ENCODE data around the gene ATAD3A.

DNA sequence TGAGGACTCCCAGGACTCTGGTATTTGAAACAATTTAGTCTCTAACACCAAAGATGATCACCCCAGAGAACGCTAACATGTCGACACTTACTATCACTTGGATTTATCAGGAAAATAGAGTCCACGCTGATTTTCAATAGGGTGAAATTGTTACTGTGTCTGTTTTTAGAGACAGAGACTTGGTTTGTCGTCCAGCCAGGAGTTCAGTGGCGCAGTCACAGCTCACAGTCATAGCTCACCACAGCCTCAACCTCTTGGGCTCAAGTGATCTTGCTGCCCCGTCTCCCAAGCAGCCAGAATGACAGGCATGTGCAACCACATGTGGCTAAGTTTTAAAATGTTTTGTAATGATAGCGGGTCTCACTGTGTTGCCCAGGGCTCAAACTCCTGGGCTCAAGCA, 57.4 kb downstream of the ATAD3A start:
- TF ChIP-seq EZH2 (IDR thresholded peaks at IDR 0.05; ENCODE audit: low read length, missing control alignments) = no peak
- TF ChIP-seq, protein P1, sequence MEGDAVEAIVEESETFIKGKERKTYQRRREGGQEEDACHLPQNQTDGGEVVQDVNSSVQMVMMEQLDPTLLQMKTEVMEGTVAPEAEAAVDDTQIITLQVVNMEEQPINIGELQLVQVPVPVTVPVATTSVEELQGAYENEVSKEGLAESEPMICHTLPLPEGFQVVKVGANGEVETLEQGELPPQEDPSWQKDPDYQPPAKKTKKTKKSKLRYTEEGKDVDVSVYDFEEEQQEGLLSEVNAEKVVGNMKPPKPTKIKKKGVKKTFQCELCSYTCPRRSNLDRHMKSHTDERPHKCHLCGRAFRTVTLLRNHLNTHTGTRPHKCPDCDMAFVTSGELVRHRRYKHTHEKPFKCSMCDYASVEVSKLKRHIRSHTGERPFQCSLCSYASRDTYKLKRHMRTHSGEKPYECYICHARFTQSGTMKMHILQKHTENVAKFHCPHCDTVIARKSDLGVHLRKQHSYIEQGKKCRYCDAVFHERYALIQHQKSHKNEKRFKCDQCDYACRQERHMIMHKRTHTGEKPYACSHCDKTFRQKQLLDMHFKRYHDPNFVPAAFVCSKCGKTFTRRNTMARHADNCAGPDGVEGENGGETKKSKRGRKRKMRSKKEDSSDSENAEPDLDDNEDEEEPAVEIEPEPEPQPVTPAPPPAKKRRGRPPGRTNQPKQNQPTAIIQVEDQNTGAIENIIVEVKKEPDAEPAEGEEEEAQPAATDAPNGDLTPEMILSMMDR (conservative IDR thresholded peaks at IDR 0.05 in 1 of 2, IDR thresholded peaks at IDR 0.05 in 1 of 2; ENCODE audit: low read depth in 1 of 2, low read length in 2 of 2) = no peak

All from fibroblast of lung (primary cell).